Common myeloid progenitor, CD34-positive (primary cell): ENCODE data around the gene IGFBP5.

Experiments
- CTCF ChIA-PET: fragments of 350-600 bp; sonication (Branson Sonifier 250); formaldehyde crosslinking; loops from one replicate; lab custom pipeline; 2021; ENCODE audit warnings: antibody characterized with exemption; lab: Charles Lee
- POLR2A ChIA-PET: fragments of 350-600 bp; sonication (Branson Sonifier 250); formaldehyde crosslinking; loops from one replicate; lab custom pipeline; 2021; ENCODE audit warnings: antibody characterized with exemption; lab: Charles Lee
- DNase-seq, 3 donors: peaks; one replicate each; pipeline versions ENCODE4 v3.0.0 to v3.0.0-alpha.2; 2013
- H3K27ac ChIP-seq, 2 experiments: 1 replicate in 1 of 2; 2 replicates in 1 of 2; pipeline ENCODE4 v1.7.0; 2013; ENCODE audit warnings: inconsistent platforms in 2 of 2, low read length in 2 of 2, mild to moderate bottlenecking in 2 of 2, low read depth in 1 of 2, moderate library complexity in 1 of 2; ENCODE audit not compliant: severe bottlenecking in 2 of 2, insufficient read depth in 1 of 2, poor library complexity in 1 of 2
- H3K27me3 ChIP-seq, 5 experiments: replicated peaks in 2 of 5; 1 replicate in 3 of 5; 2 replicates in 2 of 5; pipeline versions ENCODE4 v1.6.1 to v1.7.0; 2013; ENCODE audit warnings: low read length in 4 of 5, mild to moderate bottlenecking in 2 of 5, moderate library complexity in 2 of 5, inconsistent platforms in 1 of 5; ENCODE audit not compliant: insufficient read depth in 5 of 5, control insufficient read depth in 4 of 5
- H3K36me3 ChIP-seq, 4 experiments: 1 replicate in 2 of 4; 2 replicates in 2 of 4; pipeline versions ENCODE4 v1.6.1 to v1.7.0; 2013; ENCODE audit warnings: low read length in 3 of 4, control low read depth in 1 of 4, mild to moderate bottlenecking in 1 of 4; ENCODE audit not compliant: control insufficient read depth in 4 of 4, insufficient read depth in 4 of 4
- H3K4me1 ChIP-seq, 4 experiments: 1 replicate in 3 of 4; 2 replicates in 1 of 4; pipeline versions ENCODE4 v1.6.1 to v1.7.1; 2013; ENCODE audit warnings: low read length in 3 of 4, mild to moderate bottlenecking in 3 of 4, control low read depth in 1 of 4, inconsistent platforms in 1 of 4, moderate library complexity in 1 of 4; ENCODE audit not compliant: control insufficient read depth in 4 of 4, insufficient read depth in 4 of 4; ENCODE audit errors: control extremely low read depth in 1 of 4
- H3K4me3 ChIP-seq, 7 experiments: 1 replicate in 4 of 7; 2 replicates in 3 of 7; pipeline versions ENCODE4 v1.5.1 to v1.7.0; 2013; ENCODE audit warnings: mild to moderate bottlenecking in 7 of 7, low read length in 6 of 7, moderate library complexity in 6 of 7, inconsistent platforms in 2 of 7, low read depth in 2 of 7, control low read depth in 1 of 7; ENCODE audit not compliant: insufficient read depth in 4 of 7, control insufficient read depth in 1 of 7; ENCODE audit errors: extremely low read depth in 1 of 7
- H3K9me3 ChIP-seq, 5 experiments: 1 replicate in 4 of 5; 2 replicates in 1 of 5; pipeline versions ENCODE4 v1.6.1 to v1.7.1; 2013; ENCODE audit warnings: low read length in 4 of 5, mild to moderate bottlenecking in 2 of 5, inconsistent platforms in 1 of 5, low read depth in 1 of 5, moderate library complexity in 1 of 5; ENCODE audit not compliant: control insufficient read depth in 4 of 5, insufficient read depth in 2 of 5; ENCODE audit errors: control extremely low read depth in 1 of 5
- WGBS: methylation state at CpG from one replicate; pipeline ENCODE4 v1.1.5; 2013; ENCODE audit not compliant: insufficient coverage; 5-methylcytosine and 5-hydroxymethylcytosine counted together

Gene IGFBP5

GRCh38 chr2:216715402-216715974 lies 20.1 kb upstream of the IGFBP5 start:
- Histone ChIP-seq H3K9me3 (no peaks in the 10 kb centered on the region), H3K4me1 (no peaks in the 10 kb centered on the region), H3K27me3 (peaks cover 0 to 17% (median 0%) of the 10 kb centered on the region in 5 experiments), H3K36me3 (no peaks in the 10 kb centered on the region), H3K27ac (no peak overlapping the region), H3K4me3 (no peak overlapping the region)
- no peak for DNase-seq
- ChIA-PET POLR2A (no interaction called here), CTCF (no interaction called here)
- 98% methylated on average over 11 of the region's 14 CpGs for WGBS

GRCh38 chr2:216714376-216714775 lies 19.0 kb upstream of the IGFBP5 start:
- Histone ChIP-seq H3K9me3 (no peaks in the 10 kb centered on the region), H3K27ac (no peak overlapping the region), H3K4me1 (no peaks in the 10 kb centered on the region), H3K4me3 (no peak overlapping the region), H3K36me3 (no peaks in the 10 kb centered on the region), H3K27me3 (peaks cover 0 to 13% (median 0%) of the 10 kb centered on the region in 5 experiments)
- DNase-seq, result no peak
- CTCF ChIA-PET, result no interaction called here
- POLR2A ChIA-PET, result no interaction called here
- WGBS, result 100% methylated on average over 1 of the region's 3 CpGs

- 100% methylated on average over 6 of the region's 8 CpGs for WGBS
- Histone ChIP-seq H3K4me3 (no peak overlapping the region), H3K27me3 (peaks cover 0 to 13% (median 0%) of the 10 kb centered on the region in 5 experiments), H3K36me3 (no peaks in the 10 kb centered on the region), H3K9me3 (no peaks in the 10 kb centered on the region), H3K4me1 (no peaks in the 10 kb centered on the region), H3K27ac (no peak overlapping the region)
- POLR2A ChIA-PET, result no interaction called here
- DNase-seq, result no peak
- CTCF ChIA-PET, result no interaction called here
These were observed 18.5 kb upstream of the IGFBP5 start for GRCh38 chr2:216713691-216714336.

GRCh38 chr2:216711348-216711747 lies 16.0 kb upstream of the IGFBP5 start:
- WGBS, result 76% methylated on average over 5 of the region's 8 CpGs
- ChIA-PET POLR2A (no interaction called here), CTCF (no interaction called here)
- Histone ChIP-seq H3K36me3 (no peaks in the 10 kb centered on the region), H3K9me3 (peaks cover 0 to 3% (median 0%) of the 10 kb centered on the region in 5 experiments), H3K4me3 (peak overlapping the region in 1 of 7 experiments; percentile 20), H3K27me3 (peaks cover 0 to 8% (median 0%) of the 10 kb centered on the region in 5 experiments), H3K4me1 (no peaks in the 10 kb centered on the region), H3K27ac (no peak overlapping the region)
- no peak for DNase-seq

- no peak for DNase-seq
- ChIA-PET POLR2A (no interaction called here), CTCF (no interaction called here)
- Histone ChIP-seq H3K27me3 (peaks cover 0 to 5% (median 0%) of the 10 kb centered on the region in 5 experiments), H3K4me3 (peak overlapping the region in 1 of 7 experiments; percentile 20), H3K27ac (no peak overlapping the region), H3K9me3 (peaks cover 0 to 3% (median 0%) of the 10 kb centered on the region in 5 experiments), H3K4me1 (no peaks in the 10 kb centered on the region), H3K36me3 (no peaks in the 10 kb centered on the region)
- 93% methylated on average over 7 of the region's 11 CpGs for WGBS
These were observed 15.4 kb upstream of the IGFBP5 start for GRCh38 chr2:216710551-216711301.

GRCh38 chr2:216702756-216703155 lies 7.4 kb upstream of the IGFBP5 start:
- H3K4me3 ChIP-seq, result no peak overlapping the region
- no peaks in the 10 kb centered on the region for H3K4me1 ChIP-seq
- DNase-seq, result no peak
- ChIA-PET CTCF (interaction anchor here (2.4 kb wide), 1 partner anchor 808 kb away, joined by 14 read pairs; no protein-coding TSS in a partner anchor), POLR2A (no interaction called here)
- H3K27ac ChIP-seq, result no peak overlapping the region
- H3K36me3 ChIP-seq, result no peaks in the 10 kb centered on the region
- H3K27me3 ChIP-seq, result peaks cover 0 to 16% (median 12%) of the 10 kb centered on the region in 5 experiments
- 91% methylated on average over 1 of the region's 1 CpG for WGBS
- peaks cover 0 to 3% (median 0%) of the 10 kb centered on the region in 5 experiments for H3K9me3 ChIP-seq
